Measurements from ENCODE around the gene MSLN. TPM values are rescaled to one million over a fixed set of nuclear protein-coding genes. Genes with fewer than 3 reads are reported as not detected.
A peak's percentile ranks its signal among the peaks of the same experiment; 100 is the strongest.

Gene MSLN
- total RNA-seq, 3 donors from 2014 or later (not counting 1 experiment from before 2014, with no cell fraction given) = not detected

DNA sequence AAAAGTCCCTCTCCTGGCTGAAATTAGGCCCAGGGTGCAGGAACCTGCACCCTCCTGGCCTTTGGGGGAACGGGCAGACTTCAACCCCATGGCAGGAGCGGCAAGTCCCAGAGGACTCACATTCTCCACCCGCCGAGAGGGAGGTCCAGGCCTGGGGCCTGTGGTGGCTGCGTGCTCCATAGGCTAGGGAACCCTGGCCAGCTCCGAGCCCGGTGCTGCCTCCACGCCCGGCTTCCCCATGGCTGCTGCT is 34.4 kb upstream of the MSLN start:
- H3K27ac Mint-ChIP-seq = peak overlapping the region; percentile 44 to 60
- H3K4me3 Mint-ChIP-seq = no peak overlapping the region
- no peaks in the 10 kb centered on the region for H3K9me3 Mint-ChIP-seq
- DNase-seq (no peak), ATAC-seq (no peak)
- Histone ChIP-seq H3K4me1 (ENCODE audit: control insufficient read depth, insufficient read depth, low read length) (peaks cover 39% of the 10 kb centered on the region), H3K27ac (ENCODE audit: low read length) (no peak overlapping the region), H3K9me3 (ENCODE audit: control insufficient read depth, insufficient read depth, low read length) (no peaks in the 10 kb centered on the region), H3K36me3 (ENCODE audit: control insufficient read depth, insufficient read depth, low read length) (no peaks in the 10 kb centered on the region), H3K4me3 (ENCODE audit: low read length) (no peak overlapping the region), H3K27me3 (ENCODE audit: control insufficient read depth, insufficient read depth, low read length) (no peaks in the 10 kb centered on the region)
- TF ChIP-seq, protein P1, sequence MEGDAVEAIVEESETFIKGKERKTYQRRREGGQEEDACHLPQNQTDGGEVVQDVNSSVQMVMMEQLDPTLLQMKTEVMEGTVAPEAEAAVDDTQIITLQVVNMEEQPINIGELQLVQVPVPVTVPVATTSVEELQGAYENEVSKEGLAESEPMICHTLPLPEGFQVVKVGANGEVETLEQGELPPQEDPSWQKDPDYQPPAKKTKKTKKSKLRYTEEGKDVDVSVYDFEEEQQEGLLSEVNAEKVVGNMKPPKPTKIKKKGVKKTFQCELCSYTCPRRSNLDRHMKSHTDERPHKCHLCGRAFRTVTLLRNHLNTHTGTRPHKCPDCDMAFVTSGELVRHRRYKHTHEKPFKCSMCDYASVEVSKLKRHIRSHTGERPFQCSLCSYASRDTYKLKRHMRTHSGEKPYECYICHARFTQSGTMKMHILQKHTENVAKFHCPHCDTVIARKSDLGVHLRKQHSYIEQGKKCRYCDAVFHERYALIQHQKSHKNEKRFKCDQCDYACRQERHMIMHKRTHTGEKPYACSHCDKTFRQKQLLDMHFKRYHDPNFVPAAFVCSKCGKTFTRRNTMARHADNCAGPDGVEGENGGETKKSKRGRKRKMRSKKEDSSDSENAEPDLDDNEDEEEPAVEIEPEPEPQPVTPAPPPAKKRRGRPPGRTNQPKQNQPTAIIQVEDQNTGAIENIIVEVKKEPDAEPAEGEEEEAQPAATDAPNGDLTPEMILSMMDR (IDR thresholded peaks at IDR 0.05) = no peak
- WGBS (ENCODE audit: insufficient coverage) = 57% methylated on average over 9 of the region's 9 CpGs
- peaks cover 0 to 8% of the 10 kb centered on the region in 2 donors for H3K4me1 Mint-ChIP-seq
- H3K36me3 Mint-ChIP-seq = no peaks in the 10 kb centered on the region
- intact Hi-C loops (cut with micrococcal nuclease) = no loop called here
- H3K27me3 Mint-ChIP-seq (ENCODE audit: low read depth in 2 of 2) = no peaks in the 10 kb centered on the region

GRCh38 chr16:726438-727290 is 33.9 kb upstream of the MSLN start, which contains the start of the genes CCDC78 and HAGHL:
Gene CCDC78 (minus strand): TSS chr16:726443. CDS start chr16:726367, 76 bp downstream.
Gene HAGHL (plus strand): TSS chr16:727106. CDS start chr16:727510, 404 bp downstream.
- intact Hi-C loops (cut with micrococcal nuclease) = no loop called here

GRCh38 chr16:727291-727977 is 33.1 kb upstream of the MSLN start:
- under 1% methylated on average over 61 of the region's 61 CpGs for WGBS (ENCODE audit: insufficient coverage)
- Mint-ChIP-seq H3K27ac (no peak overlapping the region), H3K4me1 (peaks cover 0 to 8% of the 10 kb centered on the region in 2 donors), H3K9me3 (no peaks in the 10 kb centered on the region), H3K4me3 (peak overlapping the region; percentile 56), H3K27me3 (ENCODE audit: low read depth in 2 of 2) (no peaks in the 10 kb centered on the region), H3K36me3 (no peaks in the 10 kb centered on the region)
- peak overlapping the region; percentile 92 for H3K4me3 ChIP-seq (ENCODE audit: low read length)
- intact Hi-C loops (cut with micrococcal nuclease) = no loop called here
- peaks cover 2% of the 10 kb centered on the region for H3K36me3 ChIP-seq (ENCODE audit: control insufficient read depth, insufficient read depth, low read length)
- peak; percentile 38 to 59 for DNase-seq
- H3K27me3 ChIP-seq (ENCODE audit: control insufficient read depth, insufficient read depth, low read length) = no peaks in the 10 kb centered on the region
- TF ChIP-seq, protein P1 (IDR thresholded peaks at IDR 0.05) = no peak
- ATAC-seq = peak in 2 of 3 donors; percentile 7 to 15
- H3K9me3 ChIP-seq (ENCODE audit: control insufficient read depth, insufficient read depth, low read length) = no peaks in the 10 kb centered on the region
- peak overlapping the region; percentile 86 for H3K27ac ChIP-seq (ENCODE audit: low read length)
- peaks cover 29% of the 10 kb centered on the region for H3K4me1 ChIP-seq (ENCODE audit: control insufficient read depth, insufficient read depth, low read length)

More at GRCh38 chr16:726438-727290, 33.9 kb upstream of the MSLN start, which contains the start of the genes CCDC78 and HAGHL:
- Mint-ChIP-seq H3K27ac (peak within 1 kb of the TSS; percentile 44 to 60), H3K4me3 (peak within 1 kb of the TSS; percentile 84), H3K36me3 (no peaks in the 10 kb centered on the region), H3K27me3 (ENCODE audit: low read depth in 2 of 2) (no peaks in the 10 kb centered on the region), H3K9me3 (no peaks in the 10 kb centered on the region), H3K4me1 (peaks cover 0 to 8% of the 10 kb centered on the region in 2 donors)
- H3K27me3 ChIP-seq (ENCODE audit: control insufficient read depth, insufficient read depth, low read length) = no peaks in the 10 kb centered on the region
- WGBS (ENCODE audit: insufficient coverage) = 4% methylated on average over 88 of the region's 88 CpGs
- peaks cover 36% of the 10 kb centered on the region for H3K4me1 ChIP-seq (ENCODE audit: control insufficient read depth, insufficient read depth, low read length)
- H3K27ac ChIP-seq (ENCODE audit: low read length) = peak within 1 kb of the TSS; percentile 86
- H3K9me3 ChIP-seq (ENCODE audit: control insufficient read depth, insufficient read depth, low read length) = no peaks in the 10 kb centered on the region
- H3K36me3 ChIP-seq (ENCODE audit: control insufficient read depth, insufficient read depth, low read length) = peaks cover 2% of the 10 kb centered on the region
- ATAC-seq = peak; percentile 43 to 48 (median 44)
- H3K4me3 ChIP-seq (ENCODE audit: low read length) = peak within 1 kb of the TSS; percentile 92
- TF ChIP-seq, protein P1 (IDR thresholded peaks at IDR 0.05) = no peak
- peak; percentile 61 to 78 for DNase-seq
